Omental fat pad (tissue), 4 donors: ENCODE results near the gene KNL1. TPM values are rescaled to one million over a fixed set of nuclear protein-coding genes. Genes with fewer than 3 reads are reported as not detected.

Experiments used
- ATAC-seq: fragments of 150-250 bp; one replicate; pipeline ENCODE4 v1.9.1; 2016; ENCODE audit warnings: mild to moderate bottlenecking, moderate library complexity; ENCODE audit not compliant: low FRiP score
- DNase-seq: peaks from one replicate; pipeline ENCODE4 v3.0.0-alpha.2; 2019; ENCODE audit warnings: low spot score
- total RNA-seq, 4 donors: library from RNA; depleted of rRNA; stranded (reverse); fragments of >200 nt; gene quantifications; one replicate each; pipeline ENCODE4 v1.1.0, GENCODE V29; 2016
- TF ChIP-seq, protein P1 (sequence below), 3 donors: fragments of 450-650 bp; IDR thresholded peaks; one replicate each; pipeline ENCODE4 v1.5.1; 2016 to 2017; ENCODE audit warnings: antibody characterized with exemption in 3 of 3, mild to moderate bottlenecking in 3 of 3, moderate library complexity in 2 of 3

Gene KNL1
- total RNA-seq, 4 donors from 2014 or later = 0.19 to 3.5 (median 1.1) TPM

DNA sequence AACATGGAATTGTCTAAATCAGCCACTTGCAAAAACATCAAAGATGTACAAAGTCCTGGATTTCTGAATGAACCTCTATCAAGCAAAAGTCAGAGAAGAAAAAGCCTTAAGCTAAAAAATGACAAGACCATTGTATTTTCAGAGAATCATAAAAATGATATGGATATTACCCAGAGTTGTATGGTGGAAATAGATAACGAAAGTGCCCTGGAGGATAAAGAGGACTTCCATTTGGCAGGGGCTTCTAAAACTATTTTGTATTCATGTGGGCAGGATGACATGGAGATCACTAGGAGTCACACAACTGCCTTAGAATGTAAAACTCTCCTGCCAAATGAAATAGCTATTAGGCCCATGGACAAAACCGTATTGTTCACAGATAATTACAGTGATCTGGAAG is 29.3 kb downstream of the KNL1 start:
- DNase-seq (no peak), ATAC-seq (no peak)
- TF ChIP-seq, protein P1, sequence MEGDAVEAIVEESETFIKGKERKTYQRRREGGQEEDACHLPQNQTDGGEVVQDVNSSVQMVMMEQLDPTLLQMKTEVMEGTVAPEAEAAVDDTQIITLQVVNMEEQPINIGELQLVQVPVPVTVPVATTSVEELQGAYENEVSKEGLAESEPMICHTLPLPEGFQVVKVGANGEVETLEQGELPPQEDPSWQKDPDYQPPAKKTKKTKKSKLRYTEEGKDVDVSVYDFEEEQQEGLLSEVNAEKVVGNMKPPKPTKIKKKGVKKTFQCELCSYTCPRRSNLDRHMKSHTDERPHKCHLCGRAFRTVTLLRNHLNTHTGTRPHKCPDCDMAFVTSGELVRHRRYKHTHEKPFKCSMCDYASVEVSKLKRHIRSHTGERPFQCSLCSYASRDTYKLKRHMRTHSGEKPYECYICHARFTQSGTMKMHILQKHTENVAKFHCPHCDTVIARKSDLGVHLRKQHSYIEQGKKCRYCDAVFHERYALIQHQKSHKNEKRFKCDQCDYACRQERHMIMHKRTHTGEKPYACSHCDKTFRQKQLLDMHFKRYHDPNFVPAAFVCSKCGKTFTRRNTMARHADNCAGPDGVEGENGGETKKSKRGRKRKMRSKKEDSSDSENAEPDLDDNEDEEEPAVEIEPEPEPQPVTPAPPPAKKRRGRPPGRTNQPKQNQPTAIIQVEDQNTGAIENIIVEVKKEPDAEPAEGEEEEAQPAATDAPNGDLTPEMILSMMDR (IDR thresholded peaks at IDR 0.05) = no peak

DNA sequence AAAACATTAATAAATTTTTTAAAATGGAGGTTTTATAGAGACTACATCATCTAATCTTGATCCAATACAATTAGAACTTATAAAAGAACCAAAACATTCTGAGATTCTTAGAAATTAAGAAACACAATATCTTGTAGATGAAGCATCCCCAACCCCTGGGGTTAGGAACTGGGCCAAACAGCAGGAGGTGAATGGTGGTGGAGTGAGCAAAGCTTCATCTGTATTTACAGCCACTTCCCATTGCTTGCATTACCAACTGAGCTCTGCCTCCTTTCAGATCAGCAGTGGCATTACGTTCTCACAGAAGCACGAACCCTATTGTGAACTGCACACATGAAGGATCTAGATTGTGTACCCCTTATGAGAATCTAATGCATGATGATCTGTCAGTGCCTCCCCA is 36.3 kb downstream of the KNL1 start:
- TF ChIP-seq, protein P1 (IDR thresholded peaks at IDR 0.05) = no peak
- no peak for ATAC-seq
- no peak for DNase-seq

DNA sequence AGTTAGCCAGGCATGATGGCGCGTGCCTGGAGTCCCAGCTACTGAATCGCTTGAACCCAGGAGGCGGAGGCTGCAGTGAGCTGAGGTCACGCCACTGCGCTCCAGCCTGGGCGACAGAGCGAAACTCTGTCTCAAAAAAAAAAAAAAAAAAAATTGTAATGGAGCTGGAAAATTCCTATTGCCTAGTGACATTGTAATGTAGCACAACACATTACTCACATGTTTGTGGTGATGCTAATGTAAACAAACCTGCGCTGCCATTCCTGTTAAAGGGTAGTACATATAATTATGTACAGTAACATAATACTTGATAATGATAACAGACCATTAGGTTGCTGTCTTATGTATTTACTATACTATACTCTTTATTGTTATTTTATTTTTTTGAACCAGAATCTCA is 39.1 kb downstream of the KNL1 start:
- ATAC-seq (no peak), DNase-seq (no peak)
- TF ChIP-seq, protein P1 (IDR thresholded peaks at IDR 0.05) = no peak

DNA sequence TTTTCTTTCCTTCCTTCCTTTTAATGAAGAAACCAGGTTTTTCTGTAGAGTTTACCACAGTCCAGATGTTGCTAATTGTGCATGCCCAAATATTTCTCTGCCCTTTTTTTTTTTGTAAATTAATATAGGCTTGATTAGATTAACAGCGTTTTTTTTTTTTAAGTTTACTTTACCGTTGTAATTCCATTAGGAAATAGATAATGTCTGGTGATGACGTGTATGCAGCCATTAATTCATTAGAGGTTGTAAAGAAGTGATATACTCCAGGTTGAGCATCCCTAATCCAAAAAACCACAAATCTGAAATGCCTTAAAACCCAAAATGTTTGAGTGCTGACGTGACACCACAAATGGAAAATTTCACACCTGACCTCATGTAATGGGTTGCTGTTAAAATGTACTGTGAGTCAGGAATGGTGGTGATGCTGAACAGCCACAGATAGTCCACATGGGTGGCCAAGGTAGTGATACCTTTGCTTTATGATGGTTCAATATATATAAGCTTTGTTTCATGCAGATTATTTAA is 43.2 kb downstream of the KNL1 start:
- no peak for DNase-seq
- TF ChIP-seq, protein P1 (IDR thresholded peaks at IDR 0.05) = no peak
- no peak for ATAC-seq

DNA sequence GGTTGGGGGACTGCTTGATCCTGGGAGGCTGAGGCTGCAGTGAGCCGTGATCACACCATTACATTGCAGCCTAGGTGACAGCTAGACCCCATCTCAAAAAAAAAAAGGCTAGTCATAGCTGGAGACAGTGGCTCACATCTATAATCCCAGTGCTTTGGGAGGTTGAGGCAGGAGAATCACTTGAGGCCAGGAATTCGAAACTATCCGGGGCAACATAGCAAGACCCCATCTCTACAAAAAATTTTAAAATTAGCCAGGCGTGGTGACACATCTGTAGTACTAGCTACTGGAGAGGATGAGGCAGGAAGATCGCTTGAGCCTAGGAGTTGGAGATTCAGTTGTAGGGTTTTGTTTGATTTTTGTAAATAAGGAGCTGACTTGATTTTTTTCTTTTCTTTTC is 45.6 kb downstream of the KNL1 start:
- TF ChIP-seq, protein P1 (IDR thresholded peaks at IDR 0.05) = no peak
- no peak for DNase-seq
- no peak for ATAC-seq

DNA sequence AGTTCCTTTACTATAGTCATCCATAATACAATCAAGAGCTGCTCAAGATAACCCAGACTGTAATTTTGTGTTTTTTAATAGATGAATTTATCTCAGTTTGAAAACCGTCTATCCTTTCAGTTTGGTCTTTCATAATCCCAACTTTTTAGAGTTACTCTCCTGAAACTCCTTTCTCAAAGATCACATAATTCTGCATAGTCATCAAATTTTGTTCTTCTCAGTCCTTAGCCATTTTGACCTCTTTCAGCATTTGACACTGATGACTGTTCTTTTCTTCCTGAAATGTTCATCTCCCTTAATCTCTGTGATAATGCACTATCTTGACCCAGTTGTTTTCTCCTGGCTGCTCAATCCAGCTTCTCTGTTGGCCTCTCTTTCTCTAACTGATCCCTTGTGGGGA is 53.5 kb downstream of the KNL1 start:
- ATAC-seq = no peak
- TF ChIP-seq, protein P1 (IDR thresholded peaks at IDR 0.05) = no peak
- DNase-seq = no peak

DNA sequence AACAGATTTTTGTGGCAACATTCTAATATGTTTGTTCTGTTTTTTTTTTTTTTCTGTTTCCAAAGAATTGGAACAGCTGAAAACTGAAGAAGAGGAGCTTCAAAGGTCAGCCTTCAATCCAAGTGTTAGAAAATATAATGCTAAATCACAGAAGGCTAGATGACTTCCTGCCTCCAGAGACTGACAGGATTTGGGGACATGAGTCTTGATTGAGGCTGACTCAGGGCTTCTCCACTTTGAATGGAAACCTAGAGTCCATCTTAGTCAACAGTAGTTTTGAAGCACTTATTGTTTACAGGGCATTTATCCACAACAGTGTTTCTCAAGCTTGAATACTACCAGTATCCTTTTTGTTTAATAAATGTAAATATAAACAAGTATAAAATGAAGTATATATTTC is 56.4 kb downstream of the KNL1 start:
- TF ChIP-seq, protein P1 (IDR thresholded peaks at IDR 0.05) = no peak
- DNase-seq (no peak), ATAC-seq (no peak)
